ENCODE measurements around the gene STX7.
"Not testable (repeated sequence)": the region's sequence is repeated elsewhere in the genome, so short reads cannot be mapped to it uniquely, and the experiment has no call there.

STX7 gene

GRCh38 chr6:132512638-132513632, at the start of gene STX7:
Gene STX7 (minus strand): TSS chr6:132513116. CDS start chr6:132503530, 9,586 bp downstream.
- peak; percentile 81 for DNase-seq

GRCh38 chr6:132560087-132560486, 47.2 kb upstream of the STX7 start:
- DNase-seq, result not testable (repeated sequence)

GRCh38 chr6:132552372-132552771, 39.5 kb upstream of the STX7 start, which contains the start of gene TAAR8:
Gene TAAR8 (plus strand): TSS chr6:132552672. CDS start chr6:132552693, 21 bp downstream.
- no peak for DNase-seq

GRCh38 chr6:132551214-132551613, 38.3 kb upstream of the STX7 start:
- DNase-seq, result no peak

- DNase-seq, result no peak
Measured at GRCh38 chr6:132548746-132549463, 36.0 kb upstream of the STX7 start.

DNA sequence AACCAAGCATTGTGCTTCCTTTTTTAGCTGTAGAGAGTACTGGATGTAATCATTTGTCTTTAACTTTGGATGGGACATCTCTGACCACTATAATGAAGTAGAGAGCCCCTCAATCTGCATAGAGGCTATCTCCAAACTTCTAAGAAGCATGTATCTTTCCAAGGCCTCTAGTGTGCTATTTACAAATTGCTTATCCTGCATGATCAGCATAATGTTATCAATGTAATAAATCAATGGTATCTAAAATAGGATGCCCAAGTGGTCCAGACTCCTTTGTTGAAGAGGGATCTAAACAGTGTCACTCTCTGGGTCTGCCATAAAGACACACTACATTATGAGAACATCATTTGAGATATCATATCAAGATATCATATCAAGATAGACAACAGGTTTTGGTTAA, 31.9 kb upstream of the STX7 start:
- no peak for DNase-seq

DNA sequence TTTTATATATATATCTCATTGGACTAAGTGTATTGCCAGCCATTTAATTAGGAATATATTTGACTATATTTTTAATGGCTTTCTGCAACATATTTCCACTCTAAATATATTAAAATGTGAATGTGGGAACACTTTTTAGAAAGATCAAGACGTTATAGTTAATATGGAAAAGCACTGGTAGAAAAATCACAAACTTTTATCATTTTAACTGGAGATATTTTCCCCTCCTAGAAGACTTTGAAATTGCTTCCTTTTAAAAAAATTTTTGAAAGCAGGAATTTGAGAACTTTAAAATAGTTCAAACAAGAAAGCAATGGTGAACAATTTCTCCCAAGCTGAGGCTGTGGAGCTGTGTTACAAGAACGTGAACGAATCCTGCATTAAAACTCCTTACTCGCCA, 25.1 kb upstream of the STX7 start, which contains the start of gene TAAR9:
TSS of gene TAAR9 (plus strand) at position 301 of the 400 bp plus-strand sequence. CDS start at position 314, 13 bp downstream.
- no peak for DNase-seq

DNA sequence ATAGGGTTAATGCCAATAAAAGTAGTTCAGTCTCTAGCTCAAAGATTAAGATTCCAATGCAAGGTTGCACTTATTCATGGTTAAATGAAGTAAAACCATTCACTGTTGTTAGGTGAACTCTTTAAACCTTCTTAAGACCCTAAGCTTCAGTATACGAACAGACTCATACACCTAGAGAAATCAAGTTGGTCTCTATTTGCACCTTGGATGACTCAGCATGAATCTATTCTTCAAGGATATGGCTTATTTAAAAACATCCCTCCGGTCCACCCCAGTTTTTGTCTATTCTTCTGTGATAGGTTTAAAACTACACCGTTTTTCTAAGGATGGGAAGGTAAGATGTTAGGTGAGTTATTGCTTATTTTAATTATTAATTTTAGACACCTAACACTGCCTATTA, 24.2 kb upstream of the STX7 start:
- no peak for DNase-seq

DNA sequence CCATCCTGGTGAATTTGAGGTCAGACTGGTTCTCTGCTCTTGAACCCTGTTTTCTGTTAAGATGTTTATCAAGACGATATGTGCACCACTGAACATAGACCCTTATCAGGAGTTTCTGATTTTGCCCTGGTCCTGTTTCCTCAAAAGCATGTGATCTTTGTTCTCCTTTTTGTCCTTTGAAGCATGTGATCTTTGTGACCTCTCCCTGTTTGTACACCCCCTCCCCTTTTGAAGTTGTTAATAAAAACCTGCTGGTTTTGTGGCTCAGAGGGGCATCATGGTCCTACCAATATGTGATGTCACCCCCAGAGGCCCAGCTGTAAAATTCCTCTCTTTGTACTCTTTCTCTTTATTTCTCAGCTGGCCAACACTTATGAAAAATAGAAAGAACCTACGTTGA, 21.6 kb upstream of the STX7 start:
- DNase-seq, result not testable (repeated sequence)

- DNase-seq, result peak; percentile 50
Measured at GRCh38 chr6:132530293-132530974, 17.5 kb upstream of the STX7 start.

DNA sequence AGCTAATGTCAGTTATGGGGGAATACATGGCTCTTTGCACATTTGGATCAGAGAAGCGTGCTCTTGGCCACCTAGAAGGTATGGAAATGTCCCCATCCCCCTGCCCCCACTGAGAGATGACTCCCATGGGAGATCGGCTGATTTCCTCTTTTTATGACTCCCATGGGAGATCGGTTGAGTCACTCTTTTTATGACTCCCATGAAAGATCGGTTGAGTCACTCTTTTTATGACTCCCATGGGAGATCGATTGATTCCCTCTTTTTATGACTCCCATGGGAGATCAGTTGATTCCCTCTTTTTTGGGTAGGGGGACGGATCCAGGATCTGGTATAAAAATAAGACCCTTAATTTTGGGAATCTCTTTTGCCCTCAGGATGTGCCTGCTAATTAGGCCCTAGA, 14.9 kb upstream of the STX7 start:
- peak; percentile 43 for DNase-seq

DNA sequence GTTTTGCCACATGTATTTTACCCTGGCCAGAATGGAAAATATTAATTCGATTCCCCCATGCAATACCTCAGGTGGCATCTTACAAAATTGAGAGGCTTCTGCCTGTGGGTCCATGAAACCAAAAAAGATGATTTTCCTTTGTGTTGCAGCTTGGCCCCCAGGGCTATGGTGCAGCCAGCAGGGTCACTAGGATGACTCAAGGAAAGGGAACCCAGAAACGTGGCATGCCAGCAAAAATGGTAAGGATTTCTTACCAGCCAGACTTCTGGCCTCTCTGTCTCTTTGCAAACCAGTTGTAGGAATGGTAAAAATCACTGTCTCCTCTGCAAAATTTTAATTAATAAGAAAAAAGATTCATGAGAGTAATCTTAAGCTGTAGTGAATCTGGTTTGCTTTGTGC, 13.5 kb upstream of the STX7 start:
- DNase-seq, result no peak

- DNase-seq, result no peak
Measured at GRCh38 chr6:132525866-132526265, 12.9 kb upstream of the STX7 start.

DNA sequence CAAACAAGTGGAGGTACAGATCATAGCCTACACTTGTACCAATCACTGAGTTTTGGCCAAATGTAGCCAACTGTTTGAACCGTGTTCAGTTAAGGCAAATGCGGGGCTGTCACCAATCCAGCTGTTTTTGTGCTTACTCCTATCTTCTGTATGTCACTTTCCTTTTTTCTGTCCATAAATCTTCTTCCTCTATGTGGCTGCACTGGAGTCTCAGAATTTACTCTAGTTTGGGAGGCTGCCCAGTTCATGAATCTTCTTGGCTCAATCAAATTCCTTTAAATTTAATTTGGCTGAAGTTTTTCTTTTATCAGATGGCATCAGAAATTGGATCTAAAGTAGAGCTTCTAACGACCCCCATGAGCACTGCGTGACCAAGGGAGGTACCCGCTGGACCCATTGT, 11.7 kb upstream of the STX7 start:
- DNase-seq, result no peak

GRCh38 chr6:132520953-132521352, 8.0 kb upstream of the STX7 start:
- DNase-seq, result no peak

DNA sequence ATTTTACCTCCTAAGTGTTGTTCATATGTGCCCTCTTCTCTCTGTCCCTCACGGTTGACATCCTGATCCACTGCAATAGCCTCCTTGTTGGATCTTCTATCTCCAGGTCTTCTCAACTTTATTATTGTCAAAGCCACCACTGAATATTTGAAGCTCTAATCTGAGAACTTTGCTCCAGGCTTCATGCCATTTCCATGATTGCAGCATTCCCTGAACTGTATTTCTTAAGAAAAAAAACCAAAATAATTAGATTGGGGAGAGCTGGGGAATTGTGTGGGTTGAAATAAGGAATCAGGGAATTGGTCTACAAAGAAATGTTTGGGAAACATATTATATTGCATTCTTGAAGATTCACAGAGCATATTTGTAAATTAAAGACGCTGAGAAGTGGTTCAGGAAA, 2.5 kb upstream of the STX7 start:
- no peak for DNase-seq

DNA sequence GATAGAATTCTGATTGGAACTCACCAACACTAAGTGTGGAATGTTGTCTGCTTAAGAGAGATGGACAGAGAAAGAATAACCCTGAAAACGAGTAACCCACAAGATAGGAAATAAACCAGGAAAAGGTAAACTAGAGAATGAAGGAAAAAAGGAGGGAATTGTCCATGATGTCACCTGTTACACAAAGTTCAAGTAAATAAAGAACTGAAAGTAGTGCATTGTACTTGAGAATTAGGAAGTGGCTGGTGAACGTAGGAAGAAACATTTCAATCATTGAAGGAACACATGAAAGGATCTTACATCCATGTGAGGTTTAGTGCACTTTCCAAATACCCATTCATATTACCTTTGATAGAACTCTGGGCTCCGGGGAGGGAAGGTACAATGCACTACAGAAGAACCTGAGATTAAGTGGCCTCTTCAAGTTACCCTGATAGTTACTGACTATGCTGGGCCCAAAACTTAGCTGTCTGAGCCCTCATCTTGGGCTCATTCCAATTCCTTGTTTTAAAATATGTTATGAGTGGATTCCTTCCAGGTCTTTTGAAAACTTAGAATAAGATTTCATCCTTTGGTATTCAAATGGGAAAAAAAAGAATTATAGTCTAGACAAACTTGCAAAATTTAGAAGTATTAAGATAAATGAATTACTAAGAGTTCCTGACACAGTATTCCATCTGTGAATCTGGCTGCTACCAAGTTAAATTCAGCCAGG, 1.1 kb upstream of the STX7 start:
- DNase-seq, result no peak

DNA sequence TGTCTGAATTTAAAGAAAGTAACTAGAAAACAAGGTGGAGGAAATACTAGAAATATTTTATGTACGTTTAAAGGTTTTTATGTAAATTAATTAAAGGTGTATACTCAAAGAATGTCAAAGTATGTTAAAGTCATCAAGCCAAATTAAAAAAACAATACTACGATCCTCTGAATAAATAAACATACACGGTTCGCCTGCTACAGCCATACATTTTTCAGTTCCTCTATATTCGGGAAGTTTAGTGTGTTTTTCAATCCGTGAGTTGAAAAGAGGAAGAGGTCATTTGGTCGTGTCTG, 626 bp downstream of the STX7 start:
- DNase-seq, result no peak

DNA sequence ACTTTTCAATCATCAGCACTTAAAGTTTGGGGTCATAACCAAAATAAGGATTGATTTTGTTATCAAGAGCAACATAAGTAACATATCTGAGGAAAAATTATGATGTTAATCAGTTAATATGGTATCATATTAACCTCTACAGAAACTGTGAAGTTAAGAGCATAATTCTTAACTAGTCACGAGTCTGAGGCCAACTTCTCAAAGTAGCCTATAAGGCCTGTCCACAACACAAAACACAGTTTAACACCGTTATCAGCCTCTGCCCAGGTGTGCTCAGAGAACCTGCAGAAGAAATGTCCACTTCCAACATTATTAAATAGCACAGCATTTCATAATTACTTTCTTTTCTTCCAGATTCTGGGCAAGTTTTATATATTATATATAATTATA, 1.1 kb downstream of the STX7 start:
- DNase-seq, result no peak

DNA sequence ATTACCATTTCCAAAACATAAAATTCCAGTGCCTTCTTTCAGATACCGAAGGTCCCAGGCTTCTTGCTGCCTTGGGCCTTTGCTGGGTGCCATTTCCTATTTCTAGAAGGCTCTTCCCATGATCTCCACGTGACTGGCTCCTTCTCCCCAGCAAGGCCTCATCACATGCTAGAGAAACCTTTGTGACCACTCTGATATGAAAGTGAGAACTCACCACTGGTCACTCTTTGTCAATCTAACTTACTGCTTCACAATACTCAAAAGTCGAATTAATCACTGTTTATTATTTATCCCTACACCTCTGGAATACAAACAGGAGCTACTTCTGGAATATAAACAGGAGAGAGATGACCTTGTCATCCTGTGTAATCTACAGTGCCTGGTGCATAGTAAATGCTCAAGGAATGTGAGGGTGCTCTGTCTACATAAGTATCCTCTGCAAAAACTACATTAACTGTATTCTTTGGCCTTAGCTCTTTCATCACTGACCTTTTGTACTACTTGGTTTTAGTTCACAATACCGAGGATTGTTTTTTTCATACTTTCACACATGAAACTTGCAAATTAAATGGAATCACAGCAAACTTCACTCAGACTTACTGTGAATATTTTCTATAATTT, 1.6 kb downstream of the STX7 start:
- no peak for DNase-seq

DNA sequence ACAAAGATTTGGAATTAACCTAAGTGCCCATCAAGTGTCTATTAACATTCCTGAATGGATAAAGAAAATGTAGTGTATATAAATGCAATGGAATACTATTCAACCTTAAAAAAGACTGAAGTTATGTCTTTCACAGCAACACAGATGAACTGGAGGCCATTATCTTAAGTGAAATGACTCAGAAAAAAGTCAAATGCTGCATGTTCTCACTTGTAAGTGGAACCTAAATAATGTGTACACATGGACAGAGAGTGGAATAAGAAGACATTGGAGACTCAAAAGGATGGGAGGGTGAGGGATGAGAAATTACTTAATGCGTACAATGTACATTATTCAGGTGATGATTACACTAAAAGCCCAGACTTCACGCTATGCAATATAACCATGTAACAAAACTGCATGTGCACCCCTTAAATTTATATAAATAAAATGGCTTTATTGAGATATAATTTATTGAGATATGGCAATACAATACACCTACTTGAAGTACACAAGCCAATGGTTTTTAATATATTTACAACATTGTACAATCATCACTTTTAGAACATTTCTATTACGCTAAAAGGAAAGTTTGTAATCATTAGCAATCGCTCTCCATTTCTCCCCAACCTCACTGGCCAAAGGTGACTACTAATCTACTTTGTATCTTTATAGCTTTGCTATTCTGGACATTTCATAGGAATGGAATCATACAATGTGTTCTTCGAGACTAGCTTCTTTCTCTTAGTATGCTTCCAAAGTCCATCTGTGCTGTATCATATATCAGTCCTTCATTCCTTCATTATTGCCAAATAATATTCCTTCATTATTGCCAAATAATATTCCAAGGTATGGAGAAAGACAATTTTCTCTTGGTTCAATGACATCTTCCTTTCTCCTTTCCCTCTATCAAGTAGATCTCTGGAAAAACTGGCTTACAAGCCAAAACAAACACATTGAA, 5.8 kb downstream of the STX7 start:
- no peak for DNase-seq
